CD4-positive, alpha-beta T cell treated with Interleukin-21 for 1 hour (primary cell): ENCODE measurements around the gene SERPINH1.

Source experiments
- DNase-seq: peaks from one replicate; pipeline ENCODE4 v3.0.0-alpha.2; 2020

Gene SERPINH1

GRCh38 chr11:75557666-75558494 lies 4.2 kb upstream of the SERPINH1 start:
- no peak for DNase-seq

DNA sequence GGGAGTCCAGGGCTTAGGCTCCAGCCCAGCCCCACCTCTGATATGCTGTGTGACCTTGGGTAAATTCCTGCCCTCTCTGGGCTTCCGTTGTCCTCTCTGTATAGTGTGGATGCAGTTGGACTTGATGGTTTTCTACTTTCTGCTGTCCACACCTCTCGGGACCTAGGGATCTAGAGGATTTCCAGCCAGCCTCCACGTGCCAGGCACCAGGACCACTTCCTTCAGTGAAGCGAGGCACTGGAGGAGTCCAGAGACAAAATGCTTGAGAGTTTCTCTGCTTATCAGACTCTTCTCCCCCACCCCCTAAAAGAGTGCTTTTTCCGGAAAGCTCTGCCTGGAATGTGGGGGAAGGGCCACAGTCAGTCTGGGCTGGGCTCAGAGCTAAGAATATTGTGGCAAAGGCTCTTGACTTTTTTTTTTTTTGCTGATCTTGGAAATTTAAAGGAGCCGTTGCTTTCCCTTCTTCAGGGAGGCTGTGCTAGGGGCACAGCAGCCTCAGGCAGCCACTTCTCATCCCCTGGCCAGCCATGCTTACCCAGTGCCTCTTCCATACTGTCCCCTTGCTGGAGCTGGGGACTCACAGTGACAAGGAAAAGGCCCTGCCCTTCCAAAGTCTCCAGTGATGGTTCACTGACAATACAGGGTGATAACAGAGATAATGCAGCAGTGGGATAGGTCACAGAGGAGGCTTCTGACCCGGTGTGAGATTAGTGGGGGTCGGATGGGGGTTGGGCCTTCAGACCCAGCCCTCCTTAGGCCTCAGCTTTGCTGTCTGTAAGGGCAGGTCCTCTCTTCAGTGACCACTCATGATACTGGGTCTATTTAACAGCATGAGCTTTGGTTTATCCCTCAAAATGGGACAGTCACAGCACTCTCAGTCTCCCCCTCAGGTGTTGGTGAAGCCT lies 2.9 kb upstream of the SERPINH1 start:
- DNase-seq: no peak

DNA sequence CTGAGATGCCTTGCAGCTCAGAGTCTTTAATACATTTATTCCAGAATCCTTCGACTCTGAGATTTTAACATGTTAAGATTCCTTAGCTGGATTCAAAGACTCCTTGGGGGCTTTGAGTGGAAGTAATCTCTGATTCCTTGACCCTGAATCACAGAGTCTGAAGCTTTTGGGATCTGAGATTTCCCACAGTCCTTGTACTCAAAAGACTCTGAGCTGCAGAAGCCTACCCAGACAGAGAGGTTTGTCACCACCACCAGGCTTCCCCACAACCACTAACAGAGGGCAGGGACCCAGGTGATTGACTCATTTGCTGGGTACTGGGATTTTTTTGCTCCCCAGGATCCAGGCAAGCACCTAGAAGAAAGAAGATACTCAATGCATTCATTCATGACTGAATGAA lies 1.4 kb upstream of the SERPINH1 start:
- no peak for DNase-seq

DNA sequence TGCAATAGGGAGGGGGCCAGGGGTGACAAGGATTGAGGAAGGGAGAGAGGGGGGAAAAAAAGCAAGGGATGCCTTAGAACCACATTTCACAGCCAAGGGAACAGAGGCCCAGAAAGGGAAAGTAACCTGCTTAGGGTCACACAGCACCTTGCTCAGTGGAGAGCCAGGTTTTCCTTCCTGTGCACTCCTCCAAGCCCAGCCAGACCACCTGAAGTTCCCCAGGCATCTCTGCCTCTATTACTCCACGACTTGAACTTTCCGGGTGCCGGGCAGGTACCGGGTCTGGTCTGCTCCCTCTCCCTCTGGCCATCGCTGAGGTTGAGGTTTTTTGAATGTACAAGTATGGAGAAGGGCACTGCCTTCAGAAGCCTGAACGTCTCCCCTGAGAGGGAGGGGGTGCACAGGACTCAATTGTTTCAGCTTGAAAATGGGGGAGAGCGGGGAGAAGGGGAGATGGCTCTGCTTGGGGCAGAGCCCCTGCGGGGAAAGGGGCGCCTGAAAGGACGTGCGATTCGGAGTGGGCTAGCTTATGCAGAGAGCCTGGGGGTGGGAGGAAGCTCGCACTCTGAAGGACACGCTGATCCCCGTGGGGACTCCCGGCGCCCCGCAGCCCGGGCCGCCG lies 516 bp upstream of the SERPINH1 start:
- no peak for DNase-seq

- no peak for DNase-seq
These were observed 907 bp downstream of the SERPINH1 start for GRCh38 chr11:75562836-75563484.

DNA sequence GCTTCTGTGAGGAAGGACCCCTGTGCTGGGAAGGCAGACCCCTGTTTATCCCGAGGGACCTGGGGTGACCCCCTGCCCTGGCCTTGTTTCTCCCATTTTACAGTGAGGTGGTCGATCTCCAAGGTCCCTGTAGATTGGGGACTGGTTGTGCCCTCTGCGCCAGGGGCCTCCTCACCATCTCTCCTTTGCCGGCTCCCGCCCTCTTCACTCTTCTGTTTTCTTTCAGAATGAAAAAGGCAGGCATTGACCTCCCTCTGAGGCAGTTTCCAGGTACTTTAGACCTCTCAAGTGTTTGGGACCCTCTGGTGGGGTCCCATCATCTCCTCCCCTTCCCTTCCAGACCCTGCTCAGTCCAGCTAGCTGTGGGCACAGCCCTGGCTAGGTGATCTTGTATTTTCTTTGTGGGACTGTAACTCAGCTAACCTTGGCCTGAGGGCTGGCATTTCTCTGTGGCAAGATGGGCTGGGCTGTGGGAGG lies 1.5 kb downstream of the SERPINH1 start:
- DNase-seq: no peak

DNA sequence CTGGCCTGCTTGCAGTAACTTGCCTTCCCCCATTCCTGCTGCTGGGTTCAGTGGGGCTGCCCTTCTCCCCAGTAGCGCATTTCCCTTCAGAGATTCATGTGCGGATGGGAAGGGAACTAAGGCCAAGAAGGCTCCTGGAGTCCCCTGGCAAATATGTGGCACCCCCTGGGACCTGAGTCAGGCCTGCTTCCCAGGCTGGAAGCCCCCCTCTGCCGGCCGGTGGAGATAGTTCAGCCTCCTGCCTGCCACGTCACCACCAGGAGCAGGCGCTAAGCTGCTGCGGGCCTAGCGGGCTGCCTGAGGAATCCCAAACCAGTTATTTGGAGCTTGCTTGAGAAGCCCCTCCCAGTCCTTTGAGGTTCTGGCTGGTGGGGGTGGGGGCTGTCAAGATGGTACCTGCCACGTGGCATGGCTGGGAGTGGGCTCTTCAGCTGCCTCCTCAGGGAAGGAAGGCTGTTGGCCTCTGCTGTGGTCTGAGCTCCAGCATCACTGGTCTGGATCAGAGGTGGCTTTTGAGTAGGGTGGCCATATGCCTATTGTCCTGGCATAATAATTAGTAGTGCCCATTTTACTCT lies 2.0 kb downstream of the SERPINH1 start:
- DNase-seq: no peak

GRCh38 chr11:75565221-75565814 lies 3.3 kb downstream of the SERPINH1 start:
- DNase-seq: no peak

GRCh38 chr11:75565916-75566762 lies 4.1 kb downstream of the SERPINH1 start:
- no peak for DNase-seq

- no peak for DNase-seq
These were observed 4.8 kb downstream of the SERPINH1 start for GRCh38 chr11:75566763-75567279.

DNA sequence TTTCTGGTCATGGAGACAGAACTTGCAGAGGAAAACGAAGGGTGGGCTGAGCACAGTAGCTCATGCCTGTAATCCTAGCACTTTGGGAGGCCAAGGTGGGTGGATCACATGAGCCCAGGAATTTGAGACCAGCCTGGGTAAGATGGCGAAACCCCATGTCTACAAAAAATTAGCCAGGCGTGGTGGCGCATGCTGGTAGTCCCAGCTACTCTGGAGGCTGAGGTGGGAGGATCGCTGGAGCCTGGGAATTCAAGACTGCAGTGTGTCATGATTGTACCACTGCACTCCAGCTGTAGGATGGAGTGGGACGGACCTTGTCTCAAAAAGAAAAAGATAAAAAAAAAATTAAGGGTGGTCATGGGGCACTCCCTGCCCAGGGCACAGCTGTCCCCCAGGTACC lies 5.9 kb downstream of the SERPINH1 start:
- DNase-seq: no peak

DNA sequence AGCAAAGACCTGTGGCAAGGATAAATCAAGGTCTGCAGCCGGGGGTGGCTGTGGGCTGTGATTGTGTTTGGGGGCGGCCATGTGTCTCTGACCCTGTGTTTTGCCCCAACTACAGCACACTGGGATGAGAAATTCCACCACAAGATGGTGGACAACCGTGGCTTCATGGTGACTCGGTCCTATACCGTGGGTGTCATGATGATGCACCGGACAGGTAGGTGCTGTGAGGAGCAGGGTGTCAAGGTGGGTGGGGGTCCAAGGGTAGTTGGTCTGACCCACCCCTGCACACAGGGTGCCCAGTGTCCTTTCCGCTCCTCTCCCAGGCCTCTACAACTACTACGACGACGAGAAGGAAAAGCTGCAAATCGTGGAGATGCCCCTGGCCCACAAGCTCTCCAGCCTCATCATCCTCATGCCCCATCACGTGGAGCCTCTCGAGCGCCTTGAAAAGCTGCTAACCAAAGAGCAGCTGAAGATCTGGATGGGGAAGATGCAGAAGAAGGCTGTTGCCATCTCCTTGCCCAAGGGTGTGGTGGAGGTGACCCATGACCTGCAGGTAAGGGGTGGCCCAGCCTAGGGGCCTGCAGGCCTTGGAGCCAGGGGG lies 6.7 kb downstream of the SERPINH1 start:
- DNase-seq: no peak

DNA sequence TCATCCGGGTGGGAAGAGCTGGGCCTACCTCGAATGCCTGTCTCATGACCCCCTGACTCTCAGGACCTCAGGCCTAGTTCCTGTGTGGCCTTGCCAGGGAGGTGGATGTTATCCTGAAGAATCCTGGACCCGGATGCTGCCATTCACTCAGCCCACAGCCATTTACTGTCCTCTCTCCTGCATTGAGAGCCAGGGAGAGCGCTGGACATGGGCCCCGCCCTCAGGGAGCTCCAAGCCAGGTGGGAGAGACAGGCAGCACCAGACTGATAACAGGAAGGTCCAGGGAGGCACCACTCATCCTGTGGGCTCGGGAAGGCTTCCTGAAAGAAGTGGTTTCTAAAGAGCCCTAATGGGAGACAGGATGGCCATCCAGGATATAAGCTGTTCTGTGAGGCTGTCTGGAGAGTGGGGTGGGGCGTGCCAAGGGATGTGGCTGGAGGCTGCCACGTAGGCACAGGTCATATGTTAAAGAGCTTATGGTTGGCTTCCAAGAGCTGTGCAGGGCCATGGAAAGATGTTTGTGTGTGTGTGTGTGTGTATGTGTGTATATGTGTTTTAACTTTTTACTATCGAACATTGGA lies 8.6 kb downstream of the SERPINH1 start:
- no peak for DNase-seq

DNA sequence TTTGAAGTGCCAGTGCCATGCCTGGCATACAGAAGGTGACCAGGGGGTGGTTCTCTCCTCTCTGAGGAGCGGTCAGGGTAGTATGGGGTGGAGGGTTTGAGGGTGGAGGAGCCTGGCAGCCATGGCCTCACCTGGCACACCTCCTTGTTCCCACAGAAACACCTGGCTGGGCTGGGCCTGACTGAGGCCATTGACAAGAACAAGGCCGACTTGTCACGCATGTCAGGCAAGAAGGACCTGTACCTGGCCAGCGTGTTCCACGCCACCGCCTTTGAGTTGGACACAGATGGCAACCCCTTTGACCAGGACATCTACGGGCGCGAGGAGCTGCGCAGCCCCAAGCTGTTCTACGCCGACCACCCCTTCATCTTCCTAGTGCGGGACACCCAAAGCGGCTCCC lies 9.6 kb downstream of the SERPINH1 start:
- no peak for DNase-seq

DNA sequence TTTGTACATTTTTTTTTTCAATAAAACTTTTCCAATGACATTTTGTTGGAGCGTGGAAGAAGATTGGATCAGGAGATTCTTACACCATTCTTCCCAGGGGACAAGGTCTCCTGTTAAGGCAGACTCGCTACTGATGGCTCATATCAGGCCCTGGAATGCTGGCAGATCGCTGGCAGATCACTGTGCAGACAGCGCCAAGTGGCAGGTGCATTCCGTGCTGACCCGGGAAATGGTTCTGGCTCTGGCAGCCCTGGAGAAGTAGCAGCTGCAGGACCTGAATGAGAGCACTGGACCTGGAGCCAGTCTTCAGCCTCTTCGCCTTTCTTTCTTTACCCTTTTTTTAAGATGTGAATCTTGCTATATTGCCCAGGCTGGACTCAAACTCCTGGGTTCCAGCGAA lies 10.7 kb downstream of the SERPINH1 start:
- no peak for DNase-seq

GRCh38 chr11:75574698-75575602 lies 12.9 kb downstream of the SERPINH1 start:
- no peak for DNase-seq

- DNase-seq: no peak
These were observed 14.0 kb downstream of the SERPINH1 start for GRCh38 chr11:75576017-75576416.

DNA sequence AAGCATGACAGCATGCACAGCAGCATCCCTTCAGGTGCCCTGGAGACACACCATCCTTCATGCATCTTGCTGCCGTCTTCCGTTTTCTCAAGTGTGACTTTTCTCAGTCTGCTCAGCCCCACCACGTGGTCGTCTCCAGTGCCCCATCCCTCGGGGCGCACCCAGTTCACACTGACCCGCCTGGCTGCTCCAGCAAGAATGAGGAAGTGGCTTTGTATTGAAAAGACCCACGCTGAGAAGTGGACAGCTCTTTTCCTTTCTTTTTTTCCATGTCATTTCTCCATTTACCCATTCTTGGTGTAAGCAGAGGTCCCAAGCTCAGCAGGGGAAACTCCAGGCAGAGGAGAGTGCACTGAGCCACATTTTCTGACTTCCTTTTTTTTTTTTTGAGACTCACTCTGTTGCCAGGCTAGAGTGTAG lies 14.5 kb downstream of the SERPINH1 start:
- peak; percentile 13 for DNase-seq

- DNase-seq: peak; percentile 57
These were observed 15.2 kb downstream of the SERPINH1 start for GRCh38 chr11:75577207-75577606.
